H1 (cell line): Measurements from ENCODE around the gene NCK2. TPM values are rescaled to one million over a fixed set of nuclear protein-coding genes. Genes with fewer than 3 reads are reported as not detected.

Experiments
- CTCF ChIA-PET: fragments of 300-600 bp; sonication (Branson Sonifier 250); formaldehyde crosslinking; loops from one replicate; lab custom pipeline; 2021; ENCODE audit not compliant: partially characterized antibody; lab: Charles Lee
- POLR2A ChIA-PET: fragments of 300-600 bp; sonication (Branson Sonifier 250); formaldehyde crosslinking; loops from one replicate; lab custom pipeline; 2021; ENCODE audit warnings: inconsistent platforms; ENCODE audit not compliant: partially characterized antibody; lab: Charles Lee
- DNase-seq, 2 experiments: peaks; one replicate each; pipeline versions ENCODE4 v3.0.0 to v3.0.0-alpha.2; 2010 to 2022; ENCODE audit warnings: low spot score in 2 of 2, low read depth in 1 of 2, mixed read lengths in 1 of 2
- FAIRE-seq: peaks from 2 replicates; lab custom pipeline; 2011; peaks lifted over from hg19 to GRCh38; lab: Jason Lieb, UNC
- H2AFZ ChIP-seq: 2 replicates; pipeline ENCODE4 v1.8.1; 2012; ENCODE audit warnings: low read length, inconsistent platforms
- H2AK5ac ChIP-seq: 2 replicates; pipeline ENCODE4 v1.6.1; 2013; ENCODE audit warnings: low read depth, low read length
- H2BK120ac ChIP-seq: replicated peaks from 2 replicates; pipeline ENCODE3; 2013; ENCODE audit warnings: low read depth, low read length, inconsistent platforms
- H2BK12ac ChIP-seq: 2 replicates; pipeline ENCODE4 v1.6.1; 2013; ENCODE audit warnings: low read depth, low read length
- H2BK15ac ChIP-seq: 2 replicates; pipeline ENCODE4 v1.6.1; 2013; ENCODE audit warnings: low read length
- H2BK20ac ChIP-seq: 2 replicates; pipeline ENCODE4 v1.6.1; 2013; ENCODE audit warnings: low read length
- H2BK5ac ChIP-seq: 2 replicates; pipeline ENCODE4 v1.6.1; 2013; ENCODE audit warnings: low read depth, low read length
- H3K14ac ChIP-seq: 2 replicates; pipeline ENCODE4 v1.6.1; 2013; ENCODE audit warnings: inconsistent platforms; ENCODE audit not compliant: insufficient read length
- H3K18ac ChIP-seq: 2 replicates; pipeline ENCODE4 v1.6.1; 2013; ENCODE audit warnings: low read length; ENCODE audit errors: extremely low read depth
- H3K23ac ChIP-seq: 2 replicates; pipeline ENCODE4 v1.6.1; 2013; ENCODE audit warnings: inconsistent platforms; ENCODE audit not compliant: insufficient read length
- H3K23me2 ChIP-seq: 2 replicates; pipeline ENCODE4 v1.6.1; 2013; ENCODE audit warnings: low read depth, low read length
- H3K27ac ChIP-seq: 2 replicates; pipeline ENCODE4 v1.6.1; 2011; ENCODE audit warnings: low read depth, low read length, inconsistent platforms
- H3K27me3 ChIP-seq, 4 experiments: replicated peaks in 1 of 4; 1 replicate in 1 of 4; 2 replicates in 3 of 4; pipeline versions ENCODE4 v1.6.1 to v1.8.1; 2011 to 2013; ENCODE audit warnings: low read length in 3 of 4, mild to moderate bottlenecking in 3 of 4, inconsistent platforms in 2 of 4, mixed read lengths in 2 of 4, moderate library complexity in 1 of 4; ENCODE audit not compliant: control insufficient read depth in 3 of 4, insufficient read depth in 3 of 4; ENCODE audit errors: extremely low read depth in 1 of 4
- H3K36me3 ChIP-seq, 4 experiments: 2 replicates each; pipeline versions ENCODE4 v1.6.1 to v1.8.1; 2011 to 2013; ENCODE audit warnings: mild to moderate bottlenecking in 4 of 4, low read length in 3 of 4, moderate library complexity in 2 of 4, control low read depth in 1 of 4, inconsistent platforms in 1 of 4; ENCODE audit not compliant: insufficient read depth in 4 of 4, control insufficient read depth in 2 of 4
- H3K4ac ChIP-seq: replicated peaks from 2 replicates; pipeline ENCODE3; 2013; ENCODE audit warnings: low read length, low read depth, mixed read lengths, inconsistent platforms; ENCODE audit not compliant: insufficient read length
- H3K4me1 ChIP-seq, 4 experiments: replicated peaks in 1 of 4; 1 replicate in 1 of 4; 2 replicates in 3 of 4; pipeline versions ENCODE4 v1.6.1 to v1.8.1; 2011 to 2013; ENCODE audit warnings: low read length in 3 of 4, inconsistent platforms in 2 of 4, mixed read lengths in 1 of 4; ENCODE audit not compliant: insufficient read depth in 4 of 4, control insufficient read depth in 3 of 4
- H3K4me2 ChIP-seq, 2 experiments: 2 replicates each; pipeline versions ENCODE4 v1.6.1 to v1.8.1; 2011 to 2013; ENCODE audit warnings: low read depth in 2 of 2, low read length in 2 of 2, control low read depth in 1 of 2, inconsistent platforms in 1 of 2, mild to moderate bottlenecking in 1 of 2; ENCODE audit not compliant: insufficient read depth in 1 of 2
- H3K4me3 ChIP-seq, 4 experiments: fragments of 200-600, 300-600 bp in 1 of 4; sonication (generic), shearing (Covaris generic), sonication (Bioruptor Twin) in 1 of 4; 2 replicates each; pipeline versions ENCODE4 v1.5.1 to v1.8.1; 2011 to 2016; ENCODE audit warnings: low read length in 4 of 4, low read depth in 3 of 4, control low read depth in 2 of 4, inconsistent platforms in 2 of 4, mild to moderate bottlenecking in 2 of 4, mixed read lengths in 1 of 4, moderate library complexity in 1 of 4; ENCODE audit not compliant: insufficient read depth in 2 of 4; ENCODE audit errors: extremely low read depth in 1 of 4
- H3K56ac ChIP-seq: replicated peaks from 2 replicates; pipeline ENCODE3; 2013; ENCODE audit warnings: low read depth, mild to moderate bottlenecking, mixed read lengths, low read length, inconsistent platforms; ENCODE audit not compliant: insufficient read length
- H3K79me1 ChIP-seq: 2 replicates; pipeline ENCODE4 v1.6.1; 2013; ENCODE audit warnings: low read depth, low read length, control low read depth
- H3K79me2 ChIP-seq, 2 experiments: 2 replicates each; pipeline versions ENCODE4 v1.6.1 to v1.8.1; 2012 to 2013; ENCODE audit warnings: low read length in 2 of 2, mild to moderate bottlenecking in 2 of 2, inconsistent platforms in 1 of 2; ENCODE audit not compliant: insufficient read depth in 2 of 2, control insufficient read depth in 1 of 2
- H3K9ac ChIP-seq, 4 experiments: replicated peaks in 1 of 4; 1 replicate in 1 of 4; 2 replicates in 3 of 4; pipeline versions ENCODE4 v1.6.1 to v1.8.1; 2011 to 2013; ENCODE audit warnings: low read depth in 3 of 4, low read length in 3 of 4, control low read depth in 2 of 4, mild to moderate bottlenecking in 2 of 4, moderate library complexity in 2 of 4, inconsistent platforms in 1 of 4; ENCODE audit errors: extremely low read depth in 1 of 4
- H3K9me3 ChIP-seq, 2 experiments: 2 replicates each; pipeline versions ENCODE4 v1.6.1 to v1.8.1; 2012 to 2013; ENCODE audit warnings: mild to moderate bottlenecking in 2 of 2, moderate library complexity in 2 of 2, control low read depth in 1 of 2, inconsistent platforms in 1 of 2, low read depth in 1 of 2, low read length in 1 of 2, mixed read lengths in 1 of 2; ENCODE audit not compliant: insufficient read depth in 2 of 2
- H4K20me1 ChIP-seq, 2 experiments: replicated peaks in 1 of 2; 2 replicates each; pipeline versions ENCODE3 to v1.8.1; 2011 to 2013; ENCODE audit warnings: inconsistent platforms in 2 of 2, low read length in 2 of 2, mild to moderate bottlenecking in 1 of 2; ENCODE audit not compliant: insufficient read depth in 2 of 2, control insufficient read depth in 1 of 2
- H4K5ac ChIP-seq: 2 replicates; pipeline ENCODE4 v1.6.1; 2013; ENCODE audit warnings: low read length, low read depth, mixed read lengths, inconsistent platforms; ENCODE audit not compliant: insufficient read length
- H4K8ac ChIP-seq: 2 replicates; pipeline ENCODE4 v1.8.0; 2013; ENCODE audit warnings: mild to moderate bottlenecking, moderate library complexity, low read length, inconsistent platforms; ENCODE audit not compliant: insufficient read depth; ENCODE audit errors: extremely low read depth
- H4K91ac ChIP-seq: replicated peaks from 2 replicates; pipeline ENCODE3; 2013; ENCODE audit warnings: low read length, mixed read lengths, inconsistent platforms; ENCODE audit not compliant: insufficient read length
- CTBP2 ChIP-seq: IDR thresholded peaks from 2 replicates; pipeline ENCODE4 v1.7.0; 2011; ENCODE audit warnings: borderline replicate concordance, mild to moderate bottlenecking, moderate library complexity, mixed read lengths, low read length; ENCODE audit not compliant: insufficient read depth, insufficient read length
- POU5F1 ChIP-seq: IDR thresholded peaks from 2 replicates; pipeline ENCODE4 v1.6.1; 2011; ENCODE audit warnings: low read depth, mild to moderate bottlenecking, low read length, moderate library complexity
- WGBS, 2 experiments: shearing (Covaris generic) in 1 of 2; methylation state at CpG; one replicate each; pipeline versions ENCODE4 v1.1.6 to v1.1.7; 2013 to 2015; ENCODE audit warnings: low lambda C conversion rate in 2 of 2, mixed read lengths in 2 of 2, inconsistent platforms in 1 of 2, low coverage in 1 of 2, missing lambda C conversion rate in 1 of 2; ENCODE audit not compliant: insufficient replicate concordance in 2 of 2, insufficient coverage in 1 of 2, insufficient read length in 1 of 2; ENCODE audit errors: extremely low coverage in 1 of 2, missing lambda C conversion rate in 1 of 2; 5-methylcytosine and 5-hydroxymethylcytosine counted together
- polyA plus RNA-seq, 7 experiments: library from polyadenylated mRNA; depleted of rRNA in 3 of 7; stranded (reverse) in 5 of 7; unstranded in 2 of 7; fragments of >200 nt in 5 of 7; fragments of 200-250 nt in 2 of 7; gene quantifications; 1 replicate in 5 of 7; 2 replicates in 1 of 7; 4 replicates in 1 of 7; pipeline versions ENCODE4 v1.2.1 to v1.2.3, GENCODE V29; 2011 to 2013; ENCODE audit warnings: missing spikeins in 2 of 7, mixed read lengths in 2 of 7
- total RNA-seq: library from RNA; stranded (reverse); fragmentation: NEBNext Ultra II Directional; extraction: Animal tissue kit (Norgen Biotek cat#: 25700); gene quantifications from 2 replicates; pipeline ENCODE4 v1.2.1, GENCODE V29; 2021

NCK2 gene
- total and polyA plus RNA-seq, 2 of the 8 experiments (the other 6 are each of a cell fraction or from before 2014, with no cell fraction given): 30.3 to 65.7 TPM

GRCh38 chr2:105752691-105753358, 8.1 kb downstream of the NCK2 start:
- ChIA-PET POLR2A (interaction anchor here (1.9 kb wide), 1 partner anchor 10 kb away, joined by 4 read pairs; no protein-coding TSS in a partner anchor), CTCF (no interaction called here)
- no peaks in the 10 kb centered on the region for H3K27me3 ChIP-seq
- H3K56ac ChIP-seq: no peak overlapping the region
- H3K4me2 ChIP-seq: no peak overlapping the region
- no peak overlapping the region for H3K23ac ChIP-seq
- no peak overlapping the region for H3K4ac ChIP-seq
- no peak overlapping the region for H4K91ac ChIP-seq
- peaks cover 2 to 18% (median 10%) of the 10 kb centered on the region in 4 experiments; a peak in 6 of 7 replicates for H3K4me1 ChIP-seq
- no peaks in the 10 kb centered on the region for H3K23me2 ChIP-seq
- no peak overlapping the region for H4K5ac ChIP-seq
- no peak overlapping the region for H2BK15ac ChIP-seq
- no peak overlapping the region for H2BK20ac ChIP-seq
- H3K4me3 ChIP-seq: no peak overlapping the region
- no peak overlapping the region for H3K18ac ChIP-seq
- H3K9ac ChIP-seq: no peak overlapping the region
- TF ChIP-seq CTBP2: no peak
- TF ChIP-seq POU5F1: no peak
- H2BK5ac ChIP-seq: no peak overlapping the region
- H4K8ac ChIP-seq: no peak overlapping the region
- DNase-seq (no peak), FAIRE-seq (no peak)
- H3K27ac ChIP-seq: no peak overlapping the region; the same call in 1 of the 2 replicates
- no peaks in the 10 kb centered on the region; a peak in 2 of 8 replicates for H3K36me3 ChIP-seq
- H4K20me1 ChIP-seq: peaks cover 17 to 30% of the 10 kb centered on the region in 2 experiments
- H3K9me3 ChIP-seq: no peaks in the 10 kb centered on the region
- no peak overlapping the region for H2BK12ac ChIP-seq
- peaks cover 18% of the 10 kb centered on the region; the same call in 1 of the 2 replicates for H3K79me1 ChIP-seq
- H3K14ac ChIP-seq: no peak overlapping the region
- no peak overlapping the region for H2AFZ ChIP-seq
- no peak overlapping the region for H2BK120ac ChIP-seq
- H3K79me2 ChIP-seq: peaks cover 16 to 100% of the 10 kb centered on the region in 2 experiments
- no peak overlapping the region for H2AK5ac ChIP-seq
- WGBS, 2 experiments: 86% methylated on average over 5 of the region's 5 CpGs; no CpG with 5 or more reads in 1 of the 2 experiments
